GM21360 (cell line): ENCODE data around the gene SFXN4.
"Not testable (repeated sequence)": the region's sequence is repeated elsewhere in the genome, so short reads cannot be mapped to it uniquely, and the experiment has no call there.

Experiments
- ATAC-seq: cut with Tn5 transposase; IDR thresholded peaks from one replicate; pipeline ENCODE4 v1.9.1; 2021; ENCODE audit warnings: mild to moderate bottlenecking, moderate library complexity; ENCODE audit not compliant: unreplicated experiment

The SFXN4 gene

DNA sequence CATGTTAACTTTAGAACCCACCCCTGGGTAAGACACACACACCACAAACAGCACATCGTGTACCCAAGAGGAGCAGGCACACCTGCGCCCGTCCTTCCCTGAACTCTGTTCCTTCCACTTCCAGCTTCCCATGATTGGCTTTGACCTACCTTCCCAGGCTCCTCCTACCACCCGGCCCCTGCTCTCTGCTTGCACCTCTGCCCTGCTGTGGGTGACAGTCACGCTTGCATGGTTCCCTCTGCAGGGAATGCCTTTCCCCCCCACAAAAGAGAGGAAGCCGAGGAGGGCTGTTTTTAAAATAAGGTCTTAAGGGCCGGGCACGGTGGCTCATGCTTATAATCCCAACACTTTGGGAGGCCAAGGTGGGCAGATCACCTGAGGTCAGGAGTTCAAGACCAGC, 16.4 kb downstream of the SFXN4 start:
- no peak for ATAC-seq

DNA sequence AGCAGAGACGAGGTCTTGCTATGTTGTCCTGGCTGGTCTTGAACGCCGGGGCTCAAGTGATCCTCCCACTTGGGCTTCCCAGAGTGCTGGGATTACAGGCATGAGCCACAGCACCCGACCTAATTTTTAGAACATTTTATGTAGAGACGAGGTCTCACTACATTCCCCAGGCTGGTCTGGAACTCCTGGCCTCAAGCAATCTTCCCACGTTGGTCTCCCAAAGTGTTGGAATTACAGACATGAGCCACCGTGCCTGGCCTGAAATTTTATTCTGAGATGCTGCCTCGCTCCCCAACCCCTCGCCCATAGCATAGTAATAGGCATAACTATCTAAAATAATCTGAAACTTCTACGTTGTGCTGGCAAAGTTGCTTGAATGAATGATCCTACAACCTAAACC, 21.9 kb downstream of the SFXN4 start:
- ATAC-seq, result no peak

DNA sequence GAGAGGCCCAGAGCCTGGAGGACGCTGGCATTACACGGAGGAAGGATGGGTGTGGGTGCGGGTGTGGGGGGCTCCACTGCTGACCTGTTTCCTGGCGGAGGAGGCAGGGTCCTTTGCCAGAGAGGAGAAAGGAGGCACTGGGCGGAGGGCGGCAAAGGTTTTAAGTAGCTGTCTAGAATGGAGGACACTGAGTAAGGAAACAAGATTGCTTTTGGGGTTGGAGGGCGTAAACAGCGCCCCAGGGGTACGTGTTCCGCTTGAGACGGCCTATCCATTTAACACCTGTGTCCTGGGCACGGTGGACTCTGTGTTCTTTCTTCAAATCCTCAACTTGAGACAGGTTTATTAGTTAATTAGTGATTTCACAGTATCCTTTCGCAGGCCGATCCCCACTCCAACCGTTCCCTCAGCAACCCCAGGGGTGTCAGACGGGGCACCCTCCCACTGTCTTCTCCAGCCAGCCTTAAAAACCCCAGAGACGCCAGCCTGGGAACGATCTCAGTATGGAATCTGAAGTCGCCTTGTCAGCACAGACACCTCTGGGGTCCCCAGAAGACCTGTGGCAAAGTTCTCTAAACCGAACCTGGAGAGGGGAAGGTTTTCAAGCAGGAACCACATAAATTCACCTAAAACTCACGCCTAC, 24.8 kb downstream of the SFXN4 start:
- ATAC-seq, result no peak

DNA sequence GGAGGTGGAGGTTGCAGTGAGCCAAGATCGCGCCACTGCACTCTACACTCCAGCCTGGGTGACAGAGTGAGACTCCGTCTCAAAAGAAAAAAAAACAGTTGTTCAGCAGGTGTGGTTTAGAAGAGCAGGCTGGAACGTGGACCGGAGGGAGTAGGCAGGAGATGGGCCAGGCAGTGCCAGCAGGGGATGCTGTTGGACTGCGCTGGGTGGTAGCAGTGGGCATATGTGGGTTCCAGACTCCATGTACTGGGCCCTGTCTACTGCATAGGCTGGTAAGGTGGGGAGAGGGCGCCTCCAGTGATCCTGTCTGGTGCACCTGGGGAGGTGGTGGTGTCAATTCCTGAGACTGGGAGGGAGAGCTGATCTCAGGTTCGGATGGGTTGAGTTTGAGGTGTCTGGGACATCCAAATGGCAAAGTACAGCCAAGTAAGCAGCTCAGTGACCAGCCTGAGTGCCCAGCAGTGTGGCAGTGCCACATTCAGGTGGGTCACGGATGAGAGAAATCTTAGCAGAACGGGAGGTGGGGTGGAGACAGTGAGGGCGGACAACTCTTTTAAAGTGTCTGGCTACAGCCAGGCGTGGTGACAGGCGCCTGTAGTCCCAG, 25.9 kb downstream of the SFXN4 start:
- no peak for ATAC-seq

DNA sequence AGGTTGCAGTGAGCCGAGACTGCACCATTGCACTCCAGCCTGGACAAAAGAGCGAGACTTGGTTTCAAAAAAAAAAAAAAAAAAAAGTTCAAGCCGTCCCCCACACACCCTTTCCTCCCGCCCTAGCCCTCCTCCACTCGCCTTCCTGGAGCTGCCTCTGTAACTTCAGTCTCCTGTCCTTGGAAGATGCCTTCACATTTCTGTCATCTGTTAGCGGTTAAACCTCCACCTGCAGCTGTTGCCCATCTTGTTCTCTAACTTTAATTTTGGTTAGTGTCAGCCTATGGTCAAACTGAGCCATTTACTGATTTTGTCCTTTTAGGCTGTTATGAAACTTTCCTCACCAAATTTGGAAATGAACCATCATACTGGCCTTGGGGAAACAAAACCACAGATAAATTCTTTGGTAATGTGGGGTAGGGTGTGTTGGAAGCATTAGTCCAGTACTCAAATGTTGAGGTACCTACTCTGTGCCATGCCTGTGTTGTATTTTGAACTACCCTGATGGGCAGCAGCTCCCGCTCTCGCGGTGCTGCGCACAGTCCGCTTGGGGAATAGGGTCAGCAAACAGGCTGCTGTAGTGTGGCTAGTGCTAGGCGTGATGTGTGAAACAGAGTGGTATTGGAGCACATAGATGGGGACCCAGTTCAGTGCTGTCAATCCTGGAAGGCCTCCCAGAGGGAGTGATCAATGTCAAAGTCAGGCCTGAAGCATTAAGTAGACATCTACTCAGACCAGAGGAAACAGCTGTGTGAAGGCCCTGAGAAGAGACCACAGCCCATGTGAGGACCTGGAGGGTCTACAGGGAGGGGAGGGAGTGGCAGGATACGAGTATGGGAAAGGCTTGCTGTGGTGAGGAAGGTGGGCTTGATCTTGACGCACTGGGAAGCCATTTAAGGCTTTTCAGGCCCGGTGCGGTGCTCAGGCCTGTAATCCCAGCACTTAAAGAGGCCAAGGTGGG, 26.9 kb downstream of the SFXN4 start:
- no peak for ATAC-seq

DNA sequence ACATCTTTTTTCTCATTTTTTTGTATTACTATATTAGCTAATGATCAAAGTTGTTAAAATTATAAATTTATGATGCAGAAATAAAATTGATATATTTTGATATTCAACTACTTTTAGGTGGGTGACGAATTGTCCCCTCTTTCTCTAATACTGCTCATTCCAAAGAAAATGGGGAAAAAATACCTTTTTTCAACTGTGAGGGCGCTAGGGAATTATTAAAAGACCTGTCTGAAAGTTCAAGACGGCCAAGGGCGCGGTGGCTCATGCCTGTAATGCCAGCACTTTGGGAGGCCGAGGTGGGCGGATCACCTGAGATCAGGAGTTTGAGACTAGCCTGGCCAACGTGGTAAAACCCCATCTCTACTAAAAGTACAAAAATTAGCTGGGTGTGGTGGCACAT, 27.6 kb downstream of the SFXN4 start:
- not testable (repeated sequence) for ATAC-seq

DNA sequence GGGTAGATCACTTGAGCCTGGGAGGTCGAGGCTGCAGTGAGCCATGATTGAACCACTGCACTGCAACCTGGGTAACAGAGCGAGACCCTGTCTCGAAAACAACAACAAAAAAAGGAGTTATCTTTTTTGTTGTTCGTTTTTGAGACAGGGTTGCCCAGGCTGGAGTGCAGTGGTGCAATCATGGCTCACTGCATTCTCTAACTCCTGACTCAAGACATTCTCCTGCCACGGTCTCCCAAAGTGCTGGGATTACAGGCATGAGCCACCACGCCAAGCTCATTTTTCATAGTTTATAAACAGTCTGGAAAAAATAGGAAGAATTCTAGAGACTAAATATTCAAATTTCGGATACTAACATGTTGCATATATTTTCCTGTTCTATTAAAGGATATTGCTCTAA, 29.4 kb downstream of the SFXN4 start:
- no peak for ATAC-seq

DNA sequence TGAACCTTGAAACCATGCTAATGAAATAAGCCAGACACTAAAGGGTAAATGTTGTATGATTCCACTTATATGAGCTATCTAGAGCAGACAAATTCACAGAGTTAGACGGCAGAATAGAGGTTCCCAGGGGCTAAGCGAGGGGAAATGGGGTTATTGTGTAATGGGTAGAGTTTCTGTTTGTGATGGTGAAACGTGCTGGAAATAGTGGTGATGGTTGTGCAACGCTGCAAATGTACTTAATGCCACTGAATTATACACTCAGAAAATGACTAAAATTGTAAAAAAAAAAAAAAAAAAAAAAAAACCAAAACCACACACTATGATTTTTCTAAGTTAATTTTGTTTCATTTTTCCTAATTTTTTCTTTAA, 30.0 kb downstream of the SFXN4 start:
- no peak for ATAC-seq

DNA sequence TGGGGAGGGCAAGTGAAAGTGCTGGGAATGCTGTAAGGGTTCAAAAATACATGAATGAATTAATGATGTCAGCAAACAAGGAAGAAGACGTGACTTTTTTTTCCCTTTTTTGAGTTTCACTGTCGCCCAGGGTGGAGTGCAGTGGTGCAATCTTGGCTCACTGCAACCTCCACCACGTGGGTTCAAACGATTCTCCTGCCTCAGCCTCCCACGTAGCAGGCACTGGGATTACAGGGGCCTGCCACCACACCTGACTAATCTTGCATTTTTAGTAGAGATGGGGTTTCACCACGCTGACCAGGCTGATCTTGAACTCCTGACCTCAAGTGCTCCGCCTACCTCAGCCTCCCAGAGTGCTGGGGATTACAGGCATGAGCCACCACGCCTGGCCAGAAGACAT, 31.6 kb downstream of the SFXN4 start:
- ATAC-seq, result no peak

DNA sequence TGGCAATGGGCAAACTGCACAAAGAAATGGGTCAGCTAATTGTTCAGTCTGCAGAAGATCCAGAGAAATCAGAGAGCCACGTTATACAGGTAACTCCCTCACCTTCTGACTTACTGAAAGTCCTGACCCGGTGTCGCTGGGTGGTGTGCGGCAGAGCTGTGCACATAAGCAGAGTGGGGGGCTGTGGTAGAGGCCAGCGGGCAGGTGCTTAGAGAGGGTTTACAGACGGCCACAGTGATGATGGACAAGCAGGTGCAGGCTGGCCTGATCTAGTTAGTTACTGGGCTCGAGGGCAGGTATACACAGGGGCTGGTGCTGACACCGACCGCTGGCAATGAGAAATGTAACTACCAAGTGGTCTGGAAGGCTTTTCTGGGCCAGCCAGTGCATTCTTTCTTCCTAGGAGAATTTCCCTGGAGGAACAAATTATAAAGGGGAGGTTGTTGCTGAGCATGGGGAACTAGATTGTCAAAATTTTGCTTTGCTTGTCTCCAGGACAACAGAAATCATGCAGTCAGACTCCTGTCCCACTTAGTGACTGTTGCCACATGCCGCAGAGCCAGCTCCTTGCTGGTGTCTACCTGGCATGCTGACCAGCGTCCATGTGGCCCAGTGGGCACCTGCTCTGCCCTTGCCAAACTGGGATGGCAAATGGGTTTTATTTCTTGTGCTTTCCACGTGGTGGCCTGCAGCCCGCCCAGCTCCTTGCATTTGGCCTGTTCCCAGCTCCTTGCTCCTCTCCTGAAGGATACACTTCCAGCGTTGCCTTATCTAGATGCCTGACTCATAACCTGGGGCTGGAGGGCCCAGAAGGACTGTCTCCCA, 32.8 kb downstream of the SFXN4 start:
- ATAC-seq, result no peak

DNA sequence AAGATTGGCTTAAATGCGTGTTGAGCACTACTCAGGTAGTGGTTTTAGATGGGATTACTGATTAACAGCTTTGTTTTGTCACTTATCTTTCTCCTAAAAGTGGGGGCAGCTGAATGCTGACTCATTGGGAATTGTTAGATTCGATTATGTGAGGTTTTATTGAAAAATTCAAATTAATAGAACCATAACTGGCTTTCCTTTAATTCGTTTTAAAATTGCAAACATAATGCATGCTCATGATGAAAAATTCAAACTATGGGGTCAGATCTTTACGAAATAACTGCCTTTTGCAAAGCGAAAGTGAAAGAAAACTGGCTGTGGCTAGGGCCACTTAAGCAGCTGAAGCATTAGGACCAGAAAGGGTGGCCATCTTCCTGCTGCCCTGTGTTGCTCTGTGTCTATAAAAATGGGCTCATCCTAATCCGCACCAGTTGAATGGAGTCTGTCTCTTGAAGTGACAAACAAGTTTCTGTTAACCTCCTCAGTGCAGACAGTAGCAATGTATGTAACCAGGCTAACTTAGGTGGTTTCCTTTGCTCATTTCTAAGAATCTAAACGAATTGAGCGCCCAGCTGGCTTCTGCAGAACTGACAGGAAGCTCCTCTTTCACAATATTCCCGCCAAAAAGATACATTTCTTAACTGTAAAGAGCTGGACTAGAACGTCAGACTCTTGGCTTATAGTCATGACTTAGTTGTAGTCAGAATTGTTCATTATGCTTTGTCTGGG, 33.8 kb downstream of the SFXN4 start:
- peak; percentile 62 for ATAC-seq

DNA sequence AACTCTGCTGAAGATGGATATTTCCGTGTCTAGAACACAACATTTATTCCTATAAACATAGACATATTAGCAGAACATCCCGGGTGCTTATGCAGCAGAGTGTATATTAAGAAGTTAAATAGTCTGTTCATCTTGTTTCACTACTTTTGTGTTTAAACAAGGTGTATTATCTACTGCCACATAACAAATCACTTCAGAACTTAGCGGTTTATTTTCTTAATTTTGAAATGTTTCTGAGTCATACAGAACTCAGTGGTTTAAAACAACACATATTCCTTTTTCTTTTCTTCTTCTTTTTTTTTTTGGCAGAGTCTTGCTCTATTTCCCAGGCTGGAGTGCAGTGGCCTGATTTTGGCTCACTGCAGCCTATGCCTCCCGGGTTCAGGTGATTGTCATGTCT, 35.8 kb downstream of the SFXN4 start:
- ATAC-seq, result no peak

DNA sequence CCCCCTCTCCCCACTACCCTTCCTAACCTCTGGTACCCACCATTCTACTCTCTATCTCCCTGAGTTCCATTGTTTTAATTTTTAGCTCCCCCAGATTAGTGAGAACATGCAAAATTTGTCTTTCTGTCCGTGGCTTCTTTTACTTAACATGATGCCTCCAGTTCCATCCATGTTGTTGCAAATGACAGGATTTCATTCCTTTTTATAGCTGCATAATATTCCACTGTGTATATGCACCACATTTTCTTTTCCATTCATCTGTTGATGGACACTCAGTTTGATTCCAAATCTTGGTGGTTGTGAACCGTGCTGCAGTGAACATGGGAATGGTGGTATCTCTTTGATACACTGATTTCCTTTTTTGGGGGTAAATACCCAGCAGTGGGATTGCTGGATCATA, 39.6 kb downstream of the SFXN4 start:
- no peak for ATAC-seq

DNA sequence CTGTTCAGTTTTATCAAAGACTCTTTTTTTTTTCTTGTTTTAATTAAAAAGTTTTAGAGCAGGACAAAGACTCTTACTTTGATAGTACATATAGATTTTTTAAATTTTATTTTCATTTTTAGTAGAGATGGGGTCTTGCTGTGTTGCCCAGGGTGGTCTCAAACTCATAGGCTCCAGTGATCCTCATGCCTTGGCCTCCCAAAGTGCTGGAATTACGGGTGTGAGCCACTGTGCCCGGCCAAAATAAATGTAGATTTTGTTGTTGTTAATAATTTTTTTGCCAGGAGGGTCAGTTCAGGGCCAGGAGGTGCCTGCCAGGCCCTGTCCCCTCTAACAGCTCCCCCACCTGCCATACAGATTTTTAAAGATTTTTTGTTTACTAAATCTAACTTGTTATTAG, 44.6 kb downstream of the SFXN4 start:
- no peak for ATAC-seq

DNA sequence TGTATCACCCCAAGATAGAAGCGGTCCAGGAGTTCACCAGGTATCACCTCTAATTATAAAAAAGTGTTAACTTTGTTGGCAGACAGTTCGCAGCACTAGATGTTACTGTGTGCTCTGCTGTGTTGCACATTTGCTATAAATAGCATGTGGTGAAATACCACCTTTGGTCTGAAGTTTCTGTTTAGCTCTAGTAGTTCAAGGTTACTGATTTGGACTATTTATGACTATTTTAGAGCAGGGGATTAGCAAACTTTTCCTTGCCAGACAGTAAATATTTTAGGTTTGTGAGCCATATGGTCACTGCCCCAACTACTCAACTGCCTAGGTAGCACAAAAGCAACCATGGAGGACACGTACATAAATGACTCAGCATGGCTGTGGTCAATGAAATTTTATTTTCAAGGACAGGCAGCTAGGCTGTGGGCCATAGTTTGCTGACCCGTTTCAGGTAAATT, 45.1 kb downstream of the SFXN4 start:
- ATAC-seq, result peak; percentile 87

DNA sequence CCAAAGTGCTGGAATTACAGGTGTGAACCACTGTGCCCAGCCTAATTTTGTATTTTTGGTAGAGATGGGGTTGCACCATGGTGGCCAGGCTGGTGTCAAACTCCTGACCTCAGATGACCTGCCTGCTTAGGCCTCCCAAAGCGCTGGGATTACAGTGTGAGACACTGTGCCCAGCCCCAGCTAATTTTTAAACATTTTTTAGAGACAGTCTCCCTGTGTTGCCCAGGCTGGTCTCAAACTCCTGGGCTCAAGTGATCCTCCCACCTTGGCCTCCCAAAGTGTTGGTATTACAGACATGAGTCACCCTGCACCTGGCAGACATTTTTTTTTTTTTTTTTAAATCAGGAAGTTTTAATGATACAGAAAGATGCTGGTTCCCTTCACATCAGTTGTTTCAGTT, 46.1 kb downstream of the SFXN4 start:
- no peak for ATAC-seq

DNA sequence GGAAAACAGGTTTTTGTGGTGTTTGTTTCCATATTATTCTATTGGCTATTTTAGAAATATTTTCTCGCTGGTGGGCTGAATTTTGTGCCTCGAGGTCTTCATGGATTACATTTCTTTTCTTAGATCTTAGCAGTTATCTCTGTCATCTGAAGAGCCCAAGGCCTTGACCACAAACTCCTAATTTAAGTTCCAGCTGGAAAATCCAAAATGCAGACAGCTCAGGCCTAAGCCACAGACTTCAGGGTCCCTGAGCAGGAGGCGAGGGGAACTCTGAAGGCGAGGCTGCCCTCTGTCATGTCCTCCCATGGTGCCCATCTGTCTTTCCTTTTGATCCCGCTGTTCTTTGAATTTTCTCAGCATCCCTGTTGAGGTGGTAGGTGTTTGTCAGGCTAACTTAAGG, 47.3 kb downstream of the SFXN4 start:
- no peak for ATAC-seq

DNA sequence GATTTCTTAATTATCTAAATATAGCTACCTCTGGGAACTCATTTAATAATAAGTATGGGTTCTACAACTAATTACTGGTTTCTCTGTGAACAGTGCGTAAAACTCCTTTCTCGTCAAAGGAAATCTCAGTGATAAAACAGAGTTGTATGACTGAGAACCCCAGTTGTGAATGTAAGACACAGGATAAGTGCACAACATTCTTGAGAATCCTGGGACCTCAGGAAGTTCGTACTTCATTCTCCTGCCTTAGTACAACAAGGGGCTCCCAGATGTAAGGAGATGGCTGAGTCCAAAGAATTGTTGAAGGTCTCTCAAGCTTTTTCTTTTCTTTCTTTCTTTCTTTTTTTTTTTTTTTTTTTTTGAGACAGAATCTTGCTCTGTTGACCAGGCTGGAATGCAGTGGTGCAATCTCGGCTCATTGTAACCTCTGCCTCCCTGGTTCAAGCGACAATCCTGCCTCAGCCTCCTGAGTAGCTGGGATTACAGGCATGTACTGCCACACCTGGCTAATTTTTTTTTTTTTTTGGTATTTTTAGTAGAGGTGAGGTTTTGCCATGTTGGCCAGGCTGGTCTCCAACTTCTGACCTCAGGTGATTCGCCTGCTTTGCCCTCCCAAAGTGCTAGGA, 49.1 kb downstream of the SFXN4 start:
- no peak for ATAC-seq

DNA sequence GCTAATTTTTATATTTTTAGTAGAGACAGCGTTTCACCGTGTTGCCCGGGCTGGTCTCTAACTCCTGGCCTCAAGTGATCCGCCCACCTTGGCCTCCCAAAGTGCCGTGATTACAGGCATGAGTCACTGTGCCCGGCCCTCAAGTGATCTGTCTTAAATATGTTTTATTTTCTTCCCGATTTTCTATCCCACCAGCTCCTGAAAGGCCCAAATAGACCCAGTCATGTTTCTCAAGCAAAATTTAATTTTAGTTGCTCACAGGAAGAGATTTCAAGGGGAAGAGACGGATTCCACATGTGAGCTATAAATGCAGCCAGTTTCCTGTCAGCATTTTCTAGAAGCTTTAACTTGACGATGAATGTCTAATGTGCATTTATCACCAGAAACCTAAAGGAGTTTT, 49.6 kb downstream of the SFXN4 start:
- ATAC-seq, result no peak
